HG02840 (cell line): ENCODE data around the gene IL17F.

Source experiments
- ATAC-seq: cut with Tn5 transposase; IDR thresholded peaks from one replicate; pipeline ENCODE4 v1.9.1; 2021; ENCODE audit warnings: mild to moderate bottlenecking, moderate library complexity, moderate number of reproducible peaks; ENCODE audit not compliant: unreplicated experiment, low FRiP score

The IL17F gene

DNA sequence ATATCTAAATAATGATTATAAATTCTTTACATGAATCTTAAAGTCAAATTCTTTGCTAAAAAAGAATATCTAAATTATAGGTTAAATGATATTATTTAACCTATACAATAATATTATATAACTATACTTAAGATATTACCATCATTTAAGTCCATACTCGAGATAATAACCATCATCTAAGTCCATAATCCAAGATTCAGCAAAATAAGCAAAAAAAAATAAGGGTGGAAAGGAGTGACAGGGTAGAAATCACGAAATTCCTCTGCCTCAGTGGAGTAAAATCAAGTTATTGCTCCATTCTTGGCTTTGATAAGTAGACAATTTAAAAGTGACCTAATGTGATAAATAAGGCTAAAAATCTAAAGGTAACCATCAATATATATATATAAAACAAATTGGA lies 48.4 kb downstream of the IL17F start:
- ATAC-seq = no peak

DNA sequence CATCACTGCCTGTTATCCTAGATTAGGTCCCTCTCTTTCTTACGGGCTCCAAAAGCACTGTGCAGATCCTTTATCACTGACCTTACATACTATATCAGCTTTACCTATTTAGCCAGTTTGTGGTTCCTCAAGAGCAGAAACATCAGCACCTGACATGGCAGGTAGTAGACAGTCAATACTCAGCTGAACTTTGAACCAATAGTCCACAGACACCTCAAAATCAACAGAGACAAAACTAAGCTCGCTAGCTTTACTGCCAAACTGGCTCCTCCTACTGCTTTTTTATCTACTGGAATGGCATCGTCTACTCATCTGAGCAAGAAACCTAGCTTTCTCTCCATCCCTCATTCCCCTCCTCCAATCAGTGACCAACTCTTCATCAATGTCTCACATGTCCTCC lies 52.5 kb downstream of the IL17F start:
- no peak for ATAC-seq

DNA sequence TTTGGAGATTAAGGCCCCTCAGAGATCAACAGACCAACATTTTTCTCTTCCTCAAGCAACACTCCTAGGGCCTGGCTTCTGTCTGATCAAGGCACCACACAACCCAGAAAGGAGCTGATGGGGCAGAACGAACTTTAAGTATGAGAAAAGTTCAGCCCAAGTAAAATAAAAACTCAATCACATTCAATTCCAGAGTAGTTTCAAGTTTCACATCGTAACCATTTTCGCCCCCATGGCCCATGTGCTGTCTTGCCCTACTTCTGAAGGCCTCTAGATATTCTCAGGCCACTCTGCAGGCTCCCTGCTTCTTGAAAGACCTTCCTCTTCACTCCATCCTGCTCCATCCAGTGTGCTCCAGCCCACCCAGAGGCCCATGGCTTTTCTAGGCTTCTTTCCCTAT lies 53.9 kb downstream of the IL17F start:
- ATAC-seq = no peak

DNA sequence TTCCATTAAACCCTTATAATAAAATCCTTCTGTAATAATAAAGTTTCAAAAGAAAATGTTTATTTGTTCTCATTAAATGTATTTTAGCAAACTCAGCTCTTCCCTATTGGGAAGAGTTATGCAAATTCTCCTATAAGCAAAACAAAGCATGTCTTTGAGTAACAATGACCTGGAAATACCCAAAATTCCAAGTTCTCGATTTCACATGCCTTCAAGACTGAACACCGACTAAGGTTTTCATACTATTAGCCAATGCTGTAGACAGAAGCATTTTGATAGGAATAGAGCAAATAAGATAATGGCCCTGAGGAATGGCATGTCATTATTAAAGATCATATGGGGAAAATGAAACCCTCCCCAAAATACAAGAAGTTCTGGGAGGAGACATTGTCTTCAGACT lies 54.3 kb downstream of the IL17F start:
- ATAC-seq = no peak

DNA sequence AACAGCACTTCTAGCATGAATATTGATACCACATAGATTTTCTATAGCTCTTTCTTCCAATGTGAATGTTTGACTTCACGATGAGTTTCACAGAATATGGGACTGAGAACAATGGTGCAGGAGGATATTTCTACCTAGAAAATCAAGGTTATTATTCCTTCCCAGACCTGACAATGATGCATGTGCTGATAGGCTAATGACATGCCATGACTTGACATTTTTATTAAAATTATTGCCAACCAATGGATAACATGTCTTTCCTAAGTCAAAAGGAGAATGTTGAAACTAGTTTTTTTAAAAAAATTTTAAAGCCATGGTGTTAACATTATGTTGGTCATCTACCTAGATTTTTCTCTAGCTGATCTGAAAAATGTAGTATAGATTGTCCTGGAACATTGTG lies 57.2 kb downstream of the IL17F start:
- ATAC-seq = no peak
